Body of pancreas (tissue), 4 donors: ENCODE data around the gene ARL6IP4.

Experiments
- CTCF ChIP-seq, 7 experiments: fragments of 450-650 bp in 4 of 7; fragments of 200-600 bp in 3 of 7; sonication (generic) in 3 of 7; IDR thresholded peaks; one replicate each; pipeline ENCODE4 v1.5.1; 2016 to 2019; ENCODE audit warnings: antibody characterized with exemption in 7 of 7
- POLR2A ChIP-seq, 3 donors: fragments of 450-650 bp; IDR thresholded peaks; one replicate each; pipeline ENCODE4 v1.6.1; 2016; ENCODE audit warnings: antibody characterized with exemption in 3 of 3, mild to moderate bottlenecking in 2 of 3

- TF ChIP-seq CTCF (IDR thresholded peaks at IDR 0.05) (no peak), POLR2A (IDR thresholded peaks at IDR 0.05) (no peak)
Observed at GRCh38 chr12:123022846-123023245, 42.4 kb downstream of the ARL6IP4 start.
